GM23338 (cell line): ENCODE results near the gene CCDC9B. TPM values are rescaled to one million over a fixed set of nuclear protein-coding genes. Genes with fewer than 3 reads are reported as not detected.

Experiments
- ATAC-seq: fragments of 200-7000 bp; cut with Tn5 transposase; 3 replicates; pipeline ENCODE4 v1.9.1; 2020
- DNase-seq: peaks from one replicate; pipeline ENCODE4 v3.0.0-alpha.2; 2015; ENCODE audit warnings: low spot score
- H2AFZ ChIP-seq: fragments of 200-600 bp; sonication (generic); 2 replicates; pipeline ENCODE4 v1.8.0; 2016; ENCODE audit warnings: antibody characterized with exemption, mild to moderate bottlenecking, moderate library complexity
- H3F3A ChIP-seq: fragments of 200-600 bp; sonication (generic); replicated peaks from 2 replicates; pipeline ENCODE4 v1.8.0; 2017; ENCODE audit warnings: antibody characterized with exemption, mixed run types, low read depth
- H3K27ac ChIP-seq: fragments of 200-600 bp; sonication (generic); 2 replicates; pipeline ENCODE4 v1.6.1; 2016; ENCODE audit warnings: low read depth
- H3K27me3 ChIP-seq: fragments of 200-600 bp; sonication (generic); 2 replicates; pipeline ENCODE4 v1.8.0; 2016; ENCODE audit warnings: mild to moderate bottlenecking, mixed run types, moderate library complexity; ENCODE audit not compliant: insufficient read depth
- H3K36me3 ChIP-seq: fragments of 200-600 bp; sonication (generic); 2 replicates; pipeline ENCODE4 v1.8.0; 2016; ENCODE audit warnings: mild to moderate bottlenecking; ENCODE audit not compliant: insufficient read depth
- H3K4me1 ChIP-seq: fragments of 200-600 bp; sonication (generic); 2 replicates; pipeline ENCODE4 v1.8.0; 2016; ENCODE audit warnings: mild to moderate bottlenecking, moderate library complexity; ENCODE audit not compliant: insufficient read depth
- H3K4me2 ChIP-seq: fragments of 200-600 bp; sonication (generic); 2 replicates; pipeline ENCODE4 v1.7.1; 2017; ENCODE audit warnings: mixed run types
- H3K4me3 ChIP-seq: fragments of 200-600 bp; sonication (generic); 2 replicates; pipeline ENCODE4 v1.6.1; 2016; ENCODE audit warnings: mixed run types
- H3K79me2 ChIP-seq: fragments of 200-600 bp; sonication (generic); replicated peaks from 2 replicates; pipeline ENCODE4 v1.8.0; 2017; ENCODE audit warnings: mild to moderate bottlenecking; ENCODE audit not compliant: insufficient read depth
- H3K9me2 ChIP-seq: fragments of 200-600 bp; sonication (generic); 2 replicates; pipeline ENCODE4 v1.8.0; 2017; ENCODE audit not compliant: insufficient read depth
- H4K20me1 ChIP-seq: fragments of 200-600 bp; sonication (generic); replicated peaks from 2 replicates; pipeline ENCODE4 v1.8.0; 2017; ENCODE audit warnings: mild to moderate bottlenecking; ENCODE audit not compliant: insufficient read depth
- H3K27ac Mint-ChIP-seq: 2 replicates; pipeline ENCODE4 v1.8.0; 2020; ENCODE audit warnings: inconsistent platforms, mild to moderate bottlenecking, moderate library complexity, mixed read lengths
- H3K27me3 Mint-ChIP-seq: 3 replicates; pipeline ENCODE4 v1.8.0; 2022; ENCODE audit warnings: low read depth, mild to moderate bottlenecking, moderate library complexity, mixed read lengths, inconsistent platforms; ENCODE audit not compliant: insufficient read depth, poor library complexity
- H3K36me3 Mint-ChIP-seq: 3 replicates; pipeline ENCODE4 v1.8.0; 2021; ENCODE audit warnings: low read depth, mild to moderate bottlenecking, inconsistent platforms, moderate library complexity, mixed read lengths
- H3K4me1 Mint-ChIP-seq: 3 replicates; pipeline ENCODE4 v1.8.0; 2020; ENCODE audit warnings: mild to moderate bottlenecking, inconsistent platforms, mixed read lengths
- H3K4me3 Mint-ChIP-seq: 3 replicates; pipeline ENCODE4 v1.8.0; 2021; ENCODE audit warnings: moderate library complexity, mild to moderate bottlenecking, inconsistent platforms, mixed read lengths
- H3K9me3 Mint-ChIP-seq: 3 replicates; pipeline ENCODE4 v1.8.0; 2020; ENCODE audit warnings: moderate library complexity, mild to moderate bottlenecking, inconsistent platforms, mixed read lengths
- CREB1 ChIP-seq: fragments of 250-450 bp; sonication (Bioruptor Pico); IDR thresholded peaks from 2 replicates; pipeline ENCODE4 v1.5.0; 2020; ENCODE audit warnings: low read depth, mild to moderate bottlenecking, moderate library complexity
- EZH2 ChIP-seq: fragments of 200-600 bp; sonication (generic); IDR thresholded peaks from one replicate; pipeline ENCODE4 v1.8.0; 2017; ENCODE audit warnings: antibody characterized with exemption, mild to moderate bottlenecking, low read depth; ENCODE audit not compliant: unreplicated experiment
- EZH2phosphoT487 ChIP-seq: fragments of 200-600 bp; sonication (generic); IDR thresholded peaks from one replicate; pipeline ENCODE4 v1.8.1; 2018; ENCODE audit warnings: antibody characterized with exemption; ENCODE audit not compliant: unreplicated experiment
- JUNB ChIP-seq: IDR thresholded peaks from one replicate; pipeline ENCODE4 v1.6.1; 2016; ENCODE audit warnings: antibody characterized with exemption; ENCODE audit not compliant: unreplicated experiment
- NANOG ChIP-seq: IDR thresholded peaks from 2 replicates; pipeline ENCODE4 v1.6.1; 2016; ENCODE audit warnings: antibody characterized with exemption, borderline replicate concordance
- POLR2AphosphoS5 ChIP-seq: IDR thresholded peaks from 2 replicates; pipeline ENCODE4 v1.6.1; 2016; ENCODE audit warnings: antibody characterized with exemption, low read depth
- STAT1 ChIP-seq: IDR thresholded peaks from one replicate; pipeline ENCODE4 v1.6.1; 2016; ENCODE audit warnings: antibody characterized with exemption; ENCODE audit not compliant: unreplicated experiment
- ZNF331 ChIP-seq: fragments of 250-450 bp; sonication (Bioruptor Pico); IDR thresholded peaks from 2 replicates; pipeline ENCODE4 v1.5.0; 2020; ENCODE audit warnings: low read depth, mild to moderate bottlenecking, moderate library complexity
- polyA plus RNA-seq: library from polyadenylated mRNA; unstranded; fragments of >200 nt; fragmentation: Nextera tagmentation; extraction: Ambion mirVana; gene quantifications from 2 replicates; pipeline ENCODE4 v1.2.1, GENCODE V29; 2016
- total RNA-seq: library from RNA; depleted of rRNA; stranded (reverse); fragments of >200 nt; shearing (Covaris generic); gene quantifications from 2 replicates; pipeline ENCODE4 v1.2.3, GENCODE V29; 2014
- TF ChIP-seq, protein P1 (sequence below): IDR thresholded peaks from 2 replicates; pipeline ENCODE4 v1.6.1; 2016; ENCODE audit warnings: antibody characterized with exemption
- TF ChIP-seq, protein P2 (sequence below), 2 experiments: fragments of 200-600 bp in 1 of 2; sonication (generic) in 1 of 2; conservative IDR thresholded peaks; 2 replicates each; pipeline versions ENCODE4 v1.5.1 to v1.6.1; 2016 to 2017; ENCODE audit warnings: antibody characterized with exemption in 2 of 2, low read depth in 2 of 2, mild to moderate bottlenecking in 2 of 2, moderate library complexity in 1 of 2
- TF ChIP-seq, protein P3 (sequence below): fragments of 250-450 bp; sonication (Bioruptor Pico); IDR thresholded peaks from 2 replicates; pipeline ENCODE4 v1.5.0; 2020; ENCODE audit warnings: mild to moderate bottlenecking, moderate library complexity
- TF ChIP-seq, protein P4 (sequence below): IDR thresholded peaks from one replicate; pipeline ENCODE4 v1.6.1; 2018; ENCODE audit warnings: antibody characterized with exemption; ENCODE audit not compliant: unreplicated experiment

CCDC9B gene
- total and polyA plus RNA-seq, 2 experiments from 2014 or later = 0.18 to 0.97 TPM

DNA sequence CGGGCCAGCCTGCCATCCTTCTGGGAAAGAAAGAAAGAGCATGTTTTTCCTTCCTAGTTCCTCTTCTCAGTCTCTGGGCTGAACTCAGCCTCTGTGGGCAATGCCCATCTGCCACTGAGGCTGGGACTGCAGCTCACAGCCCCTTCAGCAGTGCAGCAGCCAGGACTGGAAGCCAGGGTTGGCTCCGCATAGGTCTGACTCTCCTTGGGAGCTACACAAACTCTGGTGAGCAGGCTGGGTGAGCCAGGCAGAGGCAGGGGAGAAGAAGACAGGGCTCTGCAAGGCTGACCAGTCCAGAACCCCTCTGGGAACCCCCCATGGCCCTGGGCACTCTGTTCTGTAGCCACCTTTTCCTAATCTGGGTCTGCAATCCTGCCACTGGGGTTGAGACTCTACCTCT is 20.9 kb upstream of the CCDC9B start (continued):
- TF ChIP-seq, protein P1, sequence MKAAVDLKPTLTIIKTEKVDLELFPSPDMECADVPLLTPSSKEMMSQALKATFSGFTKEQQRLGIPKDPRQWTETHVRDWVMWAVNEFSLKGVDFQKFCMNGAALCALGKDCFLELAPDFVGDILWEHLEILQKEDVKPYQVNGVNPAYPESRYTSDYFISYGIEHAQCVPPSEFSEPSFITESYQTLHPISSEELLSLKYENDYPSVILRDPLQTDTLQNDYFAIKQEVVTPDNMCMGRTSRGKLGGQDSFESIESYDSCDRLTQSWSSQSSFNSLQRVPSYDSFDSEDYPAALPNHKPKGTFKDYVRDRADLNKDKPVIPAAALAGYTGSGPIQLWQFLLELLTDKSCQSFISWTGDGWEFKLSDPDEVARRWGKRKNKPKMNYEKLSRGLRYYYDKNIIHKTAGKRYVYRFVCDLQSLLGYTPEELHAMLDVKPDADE = no peak

DNA sequence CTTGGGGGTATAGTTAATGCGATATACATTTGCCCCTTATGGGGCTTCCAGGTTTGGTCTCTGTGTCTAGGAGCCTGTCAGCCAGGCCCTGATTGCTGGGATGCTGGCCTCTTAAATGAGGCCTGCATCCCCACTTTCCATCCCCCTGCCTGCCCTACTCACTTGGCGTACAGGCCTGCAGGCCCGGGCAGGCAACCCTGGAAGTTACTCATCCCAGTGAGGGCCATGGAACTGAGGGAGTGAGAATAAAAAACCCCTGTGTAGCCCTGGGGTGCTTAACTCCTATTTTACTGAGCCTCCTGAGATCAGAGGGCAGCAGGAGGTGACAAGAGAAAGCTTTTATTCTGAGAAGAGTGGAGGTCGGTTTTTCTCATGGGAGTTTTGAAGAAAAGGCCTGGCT is 19.3 kb upstream of the CCDC9B start:
- peaks cover 3% of the 10 kb centered on the region; the same call in 1 of the 3 replicates for H3K9me3 Mint-ChIP-seq
- no peak for TF ChIP-seq EZH2
- TF ChIP-seq ZNF331 (CRISPR knock-in tag) = no peak
- TF ChIP-seq POLR2AphosphoS5 = no peak
- TF ChIP-seq, protein P2, sequence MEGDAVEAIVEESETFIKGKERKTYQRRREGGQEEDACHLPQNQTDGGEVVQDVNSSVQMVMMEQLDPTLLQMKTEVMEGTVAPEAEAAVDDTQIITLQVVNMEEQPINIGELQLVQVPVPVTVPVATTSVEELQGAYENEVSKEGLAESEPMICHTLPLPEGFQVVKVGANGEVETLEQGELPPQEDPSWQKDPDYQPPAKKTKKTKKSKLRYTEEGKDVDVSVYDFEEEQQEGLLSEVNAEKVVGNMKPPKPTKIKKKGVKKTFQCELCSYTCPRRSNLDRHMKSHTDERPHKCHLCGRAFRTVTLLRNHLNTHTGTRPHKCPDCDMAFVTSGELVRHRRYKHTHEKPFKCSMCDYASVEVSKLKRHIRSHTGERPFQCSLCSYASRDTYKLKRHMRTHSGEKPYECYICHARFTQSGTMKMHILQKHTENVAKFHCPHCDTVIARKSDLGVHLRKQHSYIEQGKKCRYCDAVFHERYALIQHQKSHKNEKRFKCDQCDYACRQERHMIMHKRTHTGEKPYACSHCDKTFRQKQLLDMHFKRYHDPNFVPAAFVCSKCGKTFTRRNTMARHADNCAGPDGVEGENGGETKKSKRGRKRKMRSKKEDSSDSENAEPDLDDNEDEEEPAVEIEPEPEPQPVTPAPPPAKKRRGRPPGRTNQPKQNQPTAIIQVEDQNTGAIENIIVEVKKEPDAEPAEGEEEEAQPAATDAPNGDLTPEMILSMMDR (conservative IDR thresholded peaks at IDR 0.05; ENCODE audit: low read depth in 2 of 2) = no peak
- TF ChIP-seq, protein P3, sequence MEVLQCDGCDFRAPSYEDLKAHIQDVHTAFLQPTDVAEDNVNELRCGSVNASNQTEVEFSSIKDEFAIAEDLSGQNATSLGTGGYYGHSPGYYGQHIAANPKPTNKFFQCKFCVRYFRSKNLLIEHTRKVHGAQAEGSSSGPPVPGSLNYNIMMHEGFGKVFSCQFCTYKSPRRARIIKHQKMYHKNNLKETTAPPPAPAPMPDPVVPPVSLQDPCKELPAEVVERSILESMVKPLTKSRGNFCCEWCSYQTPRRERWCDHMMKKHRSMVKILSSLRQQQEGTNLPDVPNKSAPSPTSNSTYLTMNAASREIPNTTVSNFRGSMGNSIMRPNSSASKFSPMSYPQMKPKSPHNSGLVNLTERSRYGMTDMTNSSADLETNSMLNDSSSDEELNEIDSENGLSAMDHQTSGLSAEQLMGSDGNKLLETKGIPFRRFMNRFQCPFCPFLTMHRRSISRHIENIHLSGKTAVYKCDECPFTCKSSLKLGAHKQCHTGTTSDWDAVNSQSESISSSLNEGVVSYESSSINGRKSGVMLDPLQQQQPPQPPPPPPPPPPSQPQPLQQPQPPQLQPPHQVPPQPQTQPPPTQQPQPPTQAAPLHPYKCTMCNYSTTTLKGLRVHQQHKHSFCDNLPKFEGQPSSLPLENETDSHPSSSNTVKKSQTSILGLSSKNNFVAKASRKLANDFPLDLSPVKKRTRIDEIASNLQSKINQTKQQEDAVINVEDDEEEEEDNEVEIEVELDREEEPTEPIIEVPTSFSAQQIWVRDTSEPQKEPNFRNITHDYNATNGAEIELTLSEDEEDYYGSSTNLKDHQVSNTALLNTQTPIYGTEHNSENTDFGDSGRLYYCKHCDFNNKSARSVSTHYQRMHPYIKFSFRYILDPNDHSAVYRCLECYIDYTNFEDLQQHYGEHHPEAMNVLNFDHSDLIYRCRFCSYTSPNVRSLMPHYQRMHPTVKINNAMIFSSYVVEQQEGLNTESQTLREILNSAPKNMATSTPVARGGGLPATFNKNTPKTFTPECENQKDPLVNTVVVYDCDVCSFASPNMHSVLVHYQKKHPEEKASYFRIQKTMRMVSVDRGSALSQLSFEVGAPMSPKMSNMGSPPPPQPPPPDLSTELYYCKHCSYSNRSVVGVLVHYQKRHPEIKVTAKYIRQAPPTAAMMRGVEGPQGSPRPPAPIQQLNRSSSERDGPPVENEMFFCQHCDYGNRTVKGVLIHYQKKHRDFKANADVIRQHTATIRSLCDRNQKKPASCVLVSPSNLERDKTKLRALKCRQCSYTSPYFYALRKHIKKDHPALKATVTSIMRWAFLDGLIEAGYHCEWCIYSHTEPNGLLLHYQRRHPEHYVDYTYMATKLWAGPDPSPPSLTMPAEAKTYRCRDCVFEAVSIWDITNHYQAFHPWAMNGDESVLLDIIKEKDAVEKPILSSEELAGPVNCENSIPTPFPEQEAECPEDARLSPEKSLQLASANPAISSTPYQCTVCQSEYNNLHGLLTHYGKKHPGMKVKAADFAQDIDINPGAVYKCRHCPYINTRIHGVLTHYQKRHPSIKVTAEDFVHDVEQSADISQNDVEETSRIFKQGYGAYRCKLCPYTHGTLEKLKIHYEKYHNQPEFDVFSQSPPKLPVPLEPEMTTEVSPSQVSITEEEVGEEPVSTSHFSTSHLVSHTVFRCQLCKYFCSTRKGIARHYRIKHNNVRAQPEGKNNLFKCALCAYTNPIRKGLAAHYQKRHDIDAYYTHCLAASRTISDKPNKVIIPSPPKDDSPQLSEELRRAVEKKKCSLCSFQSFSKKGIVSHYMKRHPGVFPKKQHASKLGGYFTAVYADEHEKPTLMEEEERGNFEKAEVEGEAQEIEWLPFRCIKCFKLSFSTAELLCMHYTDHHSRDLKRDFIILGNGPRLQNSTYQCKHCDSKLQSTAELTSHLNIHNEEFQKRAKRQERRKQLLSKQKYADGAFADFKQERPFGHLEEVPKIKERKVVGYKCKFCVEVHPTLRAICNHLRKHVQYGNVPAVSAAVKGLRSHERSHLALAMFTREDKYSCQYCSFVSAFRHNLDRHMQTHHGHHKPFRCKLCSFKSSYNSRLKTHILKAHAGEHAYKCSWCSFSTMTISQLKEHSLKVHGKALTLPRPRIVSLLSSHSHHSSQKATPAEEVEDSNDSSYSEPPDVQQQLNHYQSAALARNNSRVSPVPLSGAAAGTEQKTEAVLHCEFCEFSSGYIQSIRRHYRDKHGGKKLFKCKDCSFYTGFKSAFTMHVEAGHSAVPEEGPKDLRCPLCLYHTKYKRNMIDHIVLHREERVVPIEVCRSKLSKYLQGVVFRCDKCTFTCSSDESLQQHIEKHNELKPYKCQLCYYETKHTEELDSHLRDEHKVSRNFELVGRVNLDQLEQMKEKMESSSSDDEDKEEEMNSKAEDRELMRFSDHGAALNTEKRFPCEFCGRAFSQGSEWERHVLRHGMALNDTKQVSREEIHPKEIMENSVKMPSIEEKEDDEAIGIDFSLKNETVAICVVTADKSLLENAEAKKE (CRISPR knock-in tag) = no peak
- TF ChIP-seq NANOG = no peak
- no peak for TF ChIP-seq CREB1 (CRISPR knock-in tag)
- TF ChIP-seq STAT1 = no peak
- TF ChIP-seq JUNB = no peak
- TF ChIP-seq, protein P1 = no peak
- no peak for TF ChIP-seq EZH2phosphoT487
- TF ChIP-seq, protein P4, sequence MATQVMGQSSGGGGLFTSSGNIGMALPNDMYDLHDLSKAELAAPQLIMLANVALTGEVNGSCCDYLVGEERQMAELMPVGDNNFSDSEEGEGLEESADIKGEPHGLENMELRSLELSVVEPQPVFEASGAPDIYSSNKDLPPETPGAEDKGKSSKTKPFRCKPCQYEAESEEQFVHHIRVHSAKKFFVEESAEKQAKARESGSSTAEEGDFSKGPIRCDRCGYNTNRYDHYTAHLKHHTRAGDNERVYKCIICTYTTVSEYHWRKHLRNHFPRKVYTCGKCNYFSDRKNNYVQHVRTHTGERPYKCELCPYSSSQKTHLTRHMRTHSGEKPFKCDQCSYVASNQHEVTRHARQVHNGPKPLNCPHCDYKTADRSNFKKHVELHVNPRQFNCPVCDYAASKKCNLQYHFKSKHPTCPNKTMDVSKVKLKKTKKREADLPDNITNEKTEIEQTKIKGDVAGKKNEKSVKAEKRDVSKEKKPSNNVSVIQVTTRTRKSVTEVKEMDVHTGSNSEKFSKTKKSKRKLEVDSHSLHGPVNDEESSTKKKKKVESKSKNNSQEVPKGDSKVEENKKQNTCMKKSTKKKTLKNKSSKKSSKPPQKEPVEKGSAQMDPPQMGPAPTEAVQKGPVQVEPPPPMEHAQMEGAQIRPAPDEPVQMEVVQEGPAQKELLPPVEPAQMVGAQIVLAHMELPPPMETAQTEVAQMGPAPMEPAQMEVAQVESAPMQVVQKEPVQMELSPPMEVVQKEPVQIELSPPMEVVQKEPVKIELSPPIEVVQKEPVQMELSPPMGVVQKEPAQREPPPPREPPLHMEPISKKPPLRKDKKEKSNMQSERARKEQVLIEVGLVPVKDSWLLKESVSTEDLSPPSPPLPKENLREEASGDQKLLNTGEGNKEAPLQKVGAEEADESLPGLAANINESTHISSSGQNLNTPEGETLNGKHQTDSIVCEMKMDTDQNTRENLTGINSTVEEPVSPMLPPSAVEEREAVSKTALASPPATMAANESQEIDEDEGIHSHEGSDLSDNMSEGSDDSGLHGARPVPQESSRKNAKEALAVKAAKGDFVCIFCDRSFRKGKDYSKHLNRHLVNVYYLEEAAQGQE = no peak

More for the DNA sequence above, 19.3 kb upstream of the CCDC9B start:
- no peaks in the 10 kb centered on the region for H3K79me2 ChIP-seq
- H3K27me3 ChIP-seq = peaks cover 26% of the 10 kb centered on the region
- no peaks in the 10 kb centered on the region for H4K20me1 ChIP-seq
- Mint-ChIP-seq H3K4me1 (peaks cover 20% of the 10 kb centered on the region), H3K36me3 (no peaks in the 10 kb centered on the region; the same call in 2 of the 3 replicates), H3K27me3 (peaks cover 16% of the 10 kb centered on the region), H3K4me3 (peak overlapping the region; percentile 76; the same call in 1 of the 3 replicates), H3K27ac (no peak overlapping the region)
- no peak overlapping the region for H2AFZ ChIP-seq
- H3K4me1 ChIP-seq = peaks cover 13% of the 10 kb centered on the region
- ATAC-seq = no peak
- H3K4me2 ChIP-seq = no peak overlapping the region
- H3K36me3 ChIP-seq = no peaks in the 10 kb centered on the region
- H3K27ac ChIP-seq = no peak overlapping the region
- peaks cover 17% of the 10 kb centered on the region for H3F3A ChIP-seq
- no peaks in the 10 kb centered on the region for H3K9me2 ChIP-seq
- H3K4me3 ChIP-seq = no peak overlapping the region
- DNase-seq = no peak
